Left ventricle myocardium superior (tissue), 1 donor: Measurements from ENCODE around the gene APBA2. TPM values are rescaled to one million over a fixed set of nuclear protein-coding genes. Genes with fewer than 3 reads are reported as not detected.

Experiments
- ATAC-seq: fragments of 200-7000 bp; cut with Tn5 transposase; one replicate; pipeline ENCODE4 v1.9.1; 2020; ENCODE audit warnings: mild to moderate bottlenecking, moderate library complexity
- DNase-seq: peaks from one replicate; pipeline ENCODE4 v3.0.0-alpha.2; 2020
- intact Hi-C: fragments of 100-400 bp; cut with micrococcal nuclease; formaldehyde crosslinking; loops from one replicate; pipeline ENCODE4 v1.11.0; 2022
- total RNA-seq: library from RNA; stranded (reverse); fragmentation: NEBNext Ultra II Directional; extraction: Animal tissue kit (Norgen Biotek cat#: 25700); gene quantifications from one replicate; pipeline ENCODE4 v1.2.1, GENCODE V29; 2021
- donor health status: DM: no; HTN: yes; CAD: no; lungs with severe emphysema.

The APBA2 gene
- total RNA-seq, 1 donor from 2014 or later = 1.2 TPM

- no peak for DNase-seq
These were observed 200.2 kb downstream of the APBA2 start for GRCh38 chr15:29086001-29086400.

DNA sequence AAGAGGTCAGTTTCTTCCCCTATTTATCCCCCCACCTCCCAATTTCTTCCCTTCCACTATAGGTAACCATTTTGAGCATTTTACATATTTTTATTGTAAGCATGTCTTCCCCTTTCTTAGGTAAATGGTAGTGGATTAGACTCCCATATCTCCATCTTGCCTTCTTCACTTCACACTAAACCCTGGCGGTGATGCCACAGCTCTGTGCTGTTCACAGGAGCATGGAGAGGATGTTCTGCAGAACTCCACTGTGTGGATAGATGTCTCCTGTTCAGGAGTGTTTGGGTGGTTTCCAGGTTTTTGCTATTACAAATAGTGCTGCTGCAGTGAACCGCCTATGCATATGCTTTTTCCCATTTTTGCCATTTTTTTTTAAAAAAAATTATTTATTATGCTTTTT, 201.1 kb downstream of the APBA2 start:
- intact Hi-C loops = no loop called here
- no peak for ATAC-seq

More at GRCh38 chr15:29086001-29086400, 200.2 kb downstream of the APBA2 start:
- intact Hi-C loops = no loop called here
- ATAC-seq = no peak

DNA sequence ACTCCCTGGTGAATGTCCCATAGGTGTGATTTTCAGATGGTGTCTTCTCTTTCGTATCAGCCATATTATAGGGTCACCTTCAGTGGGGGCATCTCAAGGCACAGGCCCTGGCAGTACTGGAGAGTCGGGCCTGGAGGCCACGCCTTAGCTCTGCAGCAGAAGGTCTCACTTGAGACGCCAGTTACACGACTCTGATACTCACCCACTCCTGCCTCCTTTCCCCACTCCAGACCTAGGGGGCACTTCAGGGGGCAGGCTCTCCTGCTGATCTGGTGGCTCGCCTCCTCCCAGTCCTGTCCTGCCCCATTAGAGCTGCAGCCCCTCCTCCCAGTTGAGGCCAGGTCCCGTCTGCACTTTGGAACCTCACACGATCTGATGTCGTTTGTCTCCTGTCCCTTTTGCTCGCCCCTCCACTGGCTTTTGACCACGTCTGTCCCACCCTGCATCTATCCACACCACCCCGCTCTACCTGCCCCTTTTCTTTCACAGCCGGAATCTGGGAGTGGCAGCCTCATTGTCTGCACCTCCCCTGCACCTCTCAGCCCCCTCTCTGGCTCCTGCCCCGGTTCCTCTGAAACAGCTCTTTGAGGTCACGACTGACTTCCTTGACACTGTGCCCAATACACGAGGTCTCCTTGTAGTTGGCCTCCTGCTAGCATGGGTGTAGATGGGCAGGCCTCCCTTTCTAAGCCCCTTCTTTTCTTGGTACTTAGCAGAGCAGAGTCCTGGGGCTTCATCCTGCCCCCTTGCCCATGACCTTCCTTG, 201.9 kb downstream of the APBA2 start:
- no peak for ATAC-seq
- intact Hi-C loops = no loop called here
- no peak for DNase-seq

More for the DNA sequence above, 201.1 kb downstream of the APBA2 start:
- DNase-seq = no peak

DNA sequence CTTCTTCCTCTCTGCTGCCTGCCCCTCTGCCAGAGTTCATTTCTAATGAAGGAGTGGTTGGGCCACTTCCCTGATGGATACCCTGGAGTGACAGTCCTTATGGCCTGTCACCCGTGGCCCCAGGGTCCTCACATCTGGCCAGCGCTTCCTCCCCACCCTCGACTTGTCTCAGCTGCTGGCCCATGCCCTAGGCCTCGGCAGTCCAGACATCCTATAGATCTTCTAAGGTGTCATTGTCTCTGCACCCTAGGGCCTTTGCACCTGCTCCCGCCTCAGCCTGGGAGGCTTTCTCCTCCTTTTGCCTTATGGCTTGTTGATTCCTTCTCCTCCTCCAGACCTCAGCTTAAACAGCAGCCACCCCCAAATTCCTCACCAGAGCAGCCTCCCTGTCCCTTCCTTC, 202.9 kb downstream of the APBA2 start:
- intact Hi-C loops = no loop called here
- no peak for DNase-seq
- ATAC-seq = no peak

DNA sequence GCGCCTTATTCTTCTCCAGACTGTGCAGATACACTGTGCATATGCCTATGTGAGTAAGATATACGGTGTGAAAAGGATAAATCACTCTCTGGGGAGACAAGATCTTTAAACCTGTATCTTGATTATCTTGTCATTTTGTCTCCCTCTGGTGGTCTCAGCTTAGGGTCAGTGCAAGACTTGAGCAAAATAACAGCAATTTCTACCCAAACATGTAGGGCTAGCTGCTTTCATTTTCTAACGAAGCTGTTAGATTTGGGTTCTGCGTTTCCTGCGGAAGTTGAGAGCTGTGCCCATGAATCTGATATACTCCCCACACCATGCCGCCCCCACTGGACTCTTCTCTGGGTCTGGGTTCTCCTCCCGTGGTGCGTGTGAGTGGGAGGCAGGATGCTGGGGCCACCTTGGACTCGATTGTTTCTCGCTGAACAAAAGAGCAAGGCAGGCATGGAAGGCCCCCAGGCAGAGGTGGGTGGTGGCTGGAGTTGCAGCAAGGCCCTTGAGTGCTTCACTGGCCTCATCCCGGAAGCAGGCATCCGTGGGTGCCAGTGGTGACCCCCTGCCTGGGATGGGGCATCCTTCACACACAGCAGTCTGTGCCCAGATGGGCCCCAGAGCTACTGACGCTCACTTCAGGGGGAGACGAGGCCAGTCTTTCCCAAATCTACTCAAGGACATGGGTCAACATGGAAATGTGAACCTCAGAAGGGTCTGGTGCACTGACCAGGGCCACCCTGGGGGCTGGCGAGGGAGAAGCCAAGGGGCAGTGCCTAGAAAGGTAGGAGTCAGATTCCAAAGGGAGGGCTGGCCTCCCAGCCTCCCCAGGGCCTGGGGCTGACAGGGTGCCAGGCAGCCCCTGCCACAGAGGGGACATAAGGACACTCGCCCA, 204.2 kb downstream of the APBA2 start:
- intact Hi-C loops = no loop called here
- ATAC-seq = no peak
- DNase-seq = no peak

GRCh38 chr15:29090617-29091466, 205.1 kb downstream of the APBA2 start:
- intact Hi-C loops = no loop called here
- no peak for ATAC-seq
- no peak for DNase-seq

DNA sequence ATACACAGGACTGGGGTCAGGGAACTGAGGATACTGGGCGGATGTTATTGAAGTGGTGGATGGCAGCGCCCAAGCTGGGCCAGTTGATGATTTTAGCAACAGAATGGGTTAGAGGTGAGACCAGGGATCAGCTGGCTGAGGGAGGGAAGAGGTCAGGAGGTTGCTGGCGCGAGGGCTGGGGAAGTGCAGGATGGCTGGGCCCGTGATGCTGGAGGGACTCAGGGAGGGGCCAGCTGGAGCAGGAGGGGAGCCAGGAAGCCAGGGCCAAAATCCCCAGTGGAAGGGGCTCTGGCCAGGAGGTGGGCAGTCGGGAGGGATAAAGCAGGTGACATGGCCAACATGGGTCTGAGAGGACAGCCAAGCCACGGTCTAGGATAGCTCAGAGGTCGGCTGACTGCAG, 205.9 kb downstream of the APBA2 start:
- DNase-seq (no peak), ATAC-seq (no peak)
- intact Hi-C loops = no loop called here

DNA sequence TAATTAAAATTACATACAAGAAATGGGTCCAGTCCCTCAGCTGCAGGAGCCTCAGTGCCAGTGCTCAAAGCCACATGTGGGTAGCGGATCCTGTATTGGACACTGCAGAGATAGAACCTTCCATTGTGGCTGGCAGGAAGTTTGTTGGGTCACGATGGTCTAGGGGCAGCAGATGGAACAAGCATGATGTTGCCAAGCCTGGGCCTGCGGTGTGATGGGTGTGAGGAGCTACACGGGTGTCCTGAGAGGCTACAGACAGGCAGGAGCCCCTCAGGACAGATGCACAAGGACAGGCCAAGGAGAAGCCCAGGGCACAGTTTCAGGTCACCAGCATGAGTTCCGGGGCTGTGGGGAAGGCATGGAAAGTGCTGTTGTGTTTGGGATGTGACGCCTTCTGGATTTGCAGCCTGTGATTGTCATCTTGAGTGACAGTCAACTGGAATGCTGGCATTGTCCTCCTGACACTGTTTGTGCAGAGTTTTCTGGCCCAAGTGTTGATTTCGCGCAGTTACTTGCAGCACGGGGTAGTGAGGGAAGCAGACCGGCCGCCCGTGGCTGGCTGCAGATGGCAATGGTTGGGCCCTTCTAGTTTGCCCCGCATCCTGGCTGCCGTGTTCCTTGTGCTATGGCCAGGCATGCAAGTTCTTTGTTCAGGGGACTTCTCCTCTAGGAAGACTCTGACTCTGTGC, 206.7 kb downstream of the APBA2 start:
- DNase-seq (no peak), ATAC-seq (no peak)
- intact Hi-C loops = no loop called here

GRCh38 chr15:29093065-29093435, 207.3 kb downstream of the APBA2 start:
- intact Hi-C loops = no loop called here
- no peak for ATAC-seq
- DNase-seq = no peak

DNA sequence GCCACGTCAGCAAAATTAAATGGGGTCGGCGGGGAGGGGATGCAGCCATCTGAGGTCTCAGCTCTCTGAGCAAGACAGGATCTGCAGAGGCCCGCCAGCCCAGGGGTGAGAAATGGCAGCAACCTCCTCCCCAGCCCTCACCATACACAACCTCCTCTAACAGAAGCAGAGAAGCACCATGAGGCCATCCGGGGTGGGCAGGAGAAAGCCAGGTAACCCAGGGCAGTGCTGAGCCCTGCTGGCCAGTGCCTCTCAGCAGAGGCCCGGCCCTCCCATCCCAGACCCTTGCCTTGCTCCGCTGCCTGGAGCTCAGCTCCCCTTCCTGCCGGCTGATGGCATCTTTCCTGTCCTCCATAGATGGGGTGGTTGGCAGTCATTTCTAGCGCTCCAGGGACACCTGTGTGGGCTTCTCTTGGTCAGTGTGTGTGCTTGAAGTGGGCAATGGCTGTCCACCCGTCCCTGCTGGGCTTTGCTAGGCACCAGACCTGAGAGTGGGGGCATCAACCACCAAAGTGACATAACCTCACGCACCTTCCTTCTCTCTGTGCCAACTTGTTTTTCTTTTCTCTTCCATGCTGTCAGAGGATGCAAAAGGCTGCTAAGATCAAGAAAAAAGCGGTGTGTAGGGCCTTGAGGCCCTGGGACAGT, 208.0 kb downstream of the APBA2 start:
- DNase-seq (no peak), ATAC-seq (no peak)
- intact Hi-C loops = no loop called here

- ATAC-seq (no peak), DNase-seq (no peak)
- intact Hi-C loops = no loop called here
These were observed 208.9 kb downstream of the APBA2 start for GRCh38 chr15:29094711-29095110.

GRCh38 chr15:29095746-29096145, 210.0 kb downstream of the APBA2 start:
- DNase-seq (no peak), ATAC-seq (no peak)
- intact Hi-C loops = no loop called here

GRCh38 chr15:29097168-29097567, 211.4 kb downstream of the APBA2 start:
- no peak for DNase-seq
- ATAC-seq = no peak
- intact Hi-C loops = no loop called here

DNA sequence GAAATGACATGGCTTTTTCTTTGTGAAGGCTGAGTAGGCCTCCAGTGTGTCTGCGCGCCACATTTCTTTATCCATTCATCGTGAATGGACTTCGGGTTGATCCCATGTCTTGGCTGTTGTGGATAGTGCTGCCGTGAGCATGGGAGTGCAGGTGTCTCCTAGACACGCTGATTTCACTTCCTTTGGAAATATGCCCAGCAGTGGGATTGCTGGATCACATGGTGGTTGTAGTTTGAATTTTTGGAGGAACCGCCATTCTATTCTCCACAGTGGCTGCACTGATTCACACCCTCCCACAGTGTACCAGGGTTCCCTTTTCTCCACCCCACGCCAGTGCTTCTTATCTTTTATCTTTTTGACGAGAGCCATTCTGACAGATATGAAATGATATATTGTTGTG, 212.2 kb downstream of the APBA2 start:
- intact Hi-C loops = no loop called here
- DNase-seq (no peak), ATAC-seq (no peak)

DNA sequence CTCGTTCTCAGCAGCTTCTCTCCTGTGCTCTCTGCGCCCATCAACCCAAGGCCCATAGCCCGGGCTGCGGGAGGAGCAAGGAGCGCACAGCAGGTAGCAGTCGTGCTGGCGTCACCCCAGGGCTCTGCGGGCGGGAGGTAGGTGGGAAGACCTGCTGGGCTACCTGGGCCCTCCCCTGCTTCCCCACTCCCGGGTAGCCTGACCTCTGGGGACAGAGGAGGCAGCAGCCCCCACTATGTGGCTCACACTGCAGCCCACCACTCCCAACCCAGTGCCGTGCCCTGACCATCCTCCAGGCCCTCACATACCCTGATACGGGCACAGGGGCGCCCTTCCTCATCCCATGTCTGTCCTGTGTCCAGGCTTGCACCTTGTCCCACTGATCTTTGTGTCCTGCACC, 212.9 kb downstream of the APBA2 start:
- intact Hi-C loops = no loop called here
- no peak for DNase-seq
- no peak for ATAC-seq

DNA sequence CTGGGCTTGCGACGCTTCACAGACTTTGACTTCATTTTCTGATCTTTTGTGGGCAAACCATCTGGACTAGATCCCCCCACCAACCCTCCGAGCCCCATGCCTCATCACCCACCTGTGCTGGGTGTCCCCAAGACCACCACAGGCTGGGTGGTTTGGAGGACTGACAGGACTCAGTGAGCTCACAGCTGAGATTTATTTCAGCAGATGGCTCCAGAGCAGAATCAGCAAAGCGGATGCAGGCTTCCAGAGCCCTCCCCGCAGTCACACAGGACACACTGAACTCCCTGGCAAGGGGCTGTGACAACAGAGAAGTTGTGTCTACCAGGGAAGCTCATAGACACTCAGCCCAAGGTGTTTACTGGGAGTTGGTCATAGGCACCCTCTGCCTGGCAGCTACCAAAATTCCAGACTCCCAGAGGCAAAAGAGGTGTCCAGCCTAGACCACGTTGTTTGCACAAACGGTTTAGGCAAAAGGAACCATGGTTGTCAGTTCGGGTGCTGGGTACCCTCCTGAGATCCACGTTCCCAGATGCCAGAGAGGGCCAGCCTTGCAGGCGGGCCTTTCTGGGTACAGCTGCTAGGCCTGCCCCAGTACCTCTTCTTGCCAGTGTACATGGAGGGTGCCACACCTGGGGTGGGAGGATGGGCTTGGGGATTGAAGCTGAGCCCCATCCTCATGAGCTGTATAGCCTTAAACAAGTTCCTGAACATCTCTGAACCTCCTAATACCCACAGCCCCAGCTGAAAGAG, 213.5 kb downstream of the APBA2 start:
- DNase-seq (no peak), ATAC-seq (no peak)
- intact Hi-C loops = no loop called here

- DNase-seq (no peak), ATAC-seq (no peak)
- intact Hi-C loops = no loop called here
These were observed 214.8 kb downstream of the APBA2 start for GRCh38 chr15:29100486-29101000.

DNA sequence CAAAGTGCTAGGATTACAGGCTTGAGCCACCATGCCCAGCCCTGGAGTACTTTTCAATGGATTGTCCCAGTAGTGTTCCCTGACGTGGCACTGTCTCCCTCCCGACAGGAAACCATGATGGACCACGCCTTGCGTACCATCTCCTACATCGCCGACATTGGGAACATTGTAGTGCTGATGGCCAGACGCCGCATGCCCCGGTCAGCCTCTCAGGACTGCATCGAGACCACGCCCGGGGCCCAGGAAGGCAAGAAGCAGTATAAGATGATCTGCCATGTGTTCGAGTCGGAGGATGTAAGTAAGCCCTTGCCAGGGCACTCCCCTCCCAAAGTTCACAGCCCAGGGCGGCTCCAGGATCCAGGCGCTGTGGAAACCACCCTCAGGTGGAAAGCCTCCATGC, 215.7 kb downstream of the APBA2 start:
- DNase-seq (no peak), ATAC-seq (no peak)
- intact Hi-C loops = no loop called here
